SU-DHL-6 (cell line): ENCODE results near the gene ZNF74.

Experiments used
- CTCF ChIP-seq: fragments of 200-600 bp; sonication (generic); IDR thresholded peaks from one replicate; pipeline ENCODE4 v1.5.1; 2017; ENCODE audit warnings: antibody characterized with exemption, mild to moderate bottlenecking, low read length, moderate library complexity; ENCODE audit not compliant: insufficient read depth, poor library complexity, severe bottlenecking
- EZH2phosphoT487 ChIP-seq: fragments of 200-600 bp; sonication (generic), shearing (Covaris generic); conservative IDR thresholded peaks from 2 replicates; pipeline ENCODE4 v1.6.1; 2018; ENCODE audit warnings: mild to moderate bottlenecking, antibody characterized with exemption, low read length, moderate library complexity, mixed read lengths

GRCh38 chr22:20378110-20378509 lies 15.8 kb upstream of the ZNF74 start:
- TF ChIP-seq CTCF (no peak), EZH2phosphoT487 (no peak)
